ENCODE results near the gene TM2D1.

Gene TM2D1

GRCh38 chr1:61746813-61747212, 21.9 kb upstream of the TM2D1 start:
- TF ChIP-seq REST (IDR thresholded peaks at IDR 0.05; ENCODE audit: insufficient read depth in 1 of 2, low read depth in 2 of 2, low read length in 2 of 2) (no peak), SIN3A (IDR thresholded peaks at IDR 0.05; ENCODE audit: borderline replicate concordance, insufficient read depth, low read length) (no peak), TAF1 (IDR thresholded peaks at IDR 0.05; ENCODE audit: borderline replicate concordance, insufficient read depth, low read length) (no peak), FOXP2 (optimal IDR thresholded peaks at IDR 0.05; ENCODE audit: borderline replicate concordance, extremely low read depth, extremely low read length, insufficient read depth) (no peak), POLR2AphosphoS5 (IDR thresholded peaks at IDR 0.05; ENCODE audit: low read depth, low read length) (no peak)

GRCh38 chr1:61743716-61744580, 19.0 kb upstream of the TM2D1 start:
- TF ChIP-seq TAF1 (IDR thresholded peaks at IDR 0.05; ENCODE audit: borderline replicate concordance, insufficient read depth, low read length), result no peak
- no peak for TF ChIP-seq FOXP2 (optimal IDR thresholded peaks at IDR 0.05; ENCODE audit: borderline replicate concordance, extremely low read depth, extremely low read length, insufficient read depth)
- no peak for TF ChIP-seq POLR2AphosphoS5 (IDR thresholded peaks at IDR 0.05; ENCODE audit: low read depth, low read length)
- TF ChIP-seq REST (IDR thresholded peaks at IDR 0.05; ENCODE audit: insufficient read depth in 1 of 2, low read depth in 2 of 2, low read length in 2 of 2), result no peak
- no peak for TF ChIP-seq SIN3A (IDR thresholded peaks at IDR 0.05; ENCODE audit: borderline replicate concordance, insufficient read depth, low read length)

GRCh38 chr1:61743431-61743705, 18.4 kb upstream of the TM2D1 start:
- TF ChIP-seq SIN3A (IDR thresholded peaks at IDR 0.05; ENCODE audit: borderline replicate concordance, insufficient read depth, low read length) (no peak), POLR2AphosphoS5 (IDR thresholded peaks at IDR 0.05; ENCODE audit: low read depth, low read length) (no peak), TAF1 (IDR thresholded peaks at IDR 0.05; ENCODE audit: borderline replicate concordance, insufficient read depth, low read length) (no peak), FOXP2 (optimal IDR thresholded peaks at IDR 0.05; ENCODE audit: borderline replicate concordance, extremely low read depth, extremely low read length, insufficient read depth) (no peak), REST (IDR thresholded peaks at IDR 0.05; ENCODE audit: insufficient read depth in 1 of 2, low read depth in 2 of 2, low read length in 2 of 2) (no peak)

- TF ChIP-seq REST (IDR thresholded peaks at IDR 0.05; ENCODE audit: insufficient read depth in 1 of 2, low read depth in 2 of 2, low read length in 2 of 2) (no peak), POLR2AphosphoS5 (IDR thresholded peaks at IDR 0.05; ENCODE audit: low read depth, low read length) (no peak), SIN3A (IDR thresholded peaks at IDR 0.05; ENCODE audit: borderline replicate concordance, insufficient read depth, low read length) (no peak), TAF1 (IDR thresholded peaks at IDR 0.05; ENCODE audit: borderline replicate concordance, insufficient read depth, low read length) (no peak), FOXP2 (optimal IDR thresholded peaks at IDR 0.05; ENCODE audit: borderline replicate concordance, extremely low read depth, extremely low read length, insufficient read depth) (no peak)
Observed at GRCh38 chr1:61742620-61743430, 17.9 kb upstream of the TM2D1 start.
